ENCODE measurements around the gene PIK3IP1.
"Not testable (repeated sequence)": the region's sequence is repeated elsewhere in the genome, so short reads cannot be mapped to it uniquely, and the experiment has no call there.

PIK3IP1 gene, protein sequence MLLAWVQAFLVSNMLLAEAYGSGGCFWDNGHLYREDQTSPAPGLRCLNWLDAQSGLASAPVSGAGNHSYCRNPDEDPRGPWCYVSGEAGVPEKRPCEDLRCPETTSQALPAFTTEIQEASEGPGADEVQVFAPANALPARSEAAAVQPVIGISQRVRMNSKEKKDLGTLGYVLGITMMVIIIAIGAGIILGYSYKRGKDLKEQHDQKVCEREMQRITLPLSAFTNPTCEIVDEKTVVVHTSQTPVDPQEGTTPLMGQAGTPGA

DNA sequence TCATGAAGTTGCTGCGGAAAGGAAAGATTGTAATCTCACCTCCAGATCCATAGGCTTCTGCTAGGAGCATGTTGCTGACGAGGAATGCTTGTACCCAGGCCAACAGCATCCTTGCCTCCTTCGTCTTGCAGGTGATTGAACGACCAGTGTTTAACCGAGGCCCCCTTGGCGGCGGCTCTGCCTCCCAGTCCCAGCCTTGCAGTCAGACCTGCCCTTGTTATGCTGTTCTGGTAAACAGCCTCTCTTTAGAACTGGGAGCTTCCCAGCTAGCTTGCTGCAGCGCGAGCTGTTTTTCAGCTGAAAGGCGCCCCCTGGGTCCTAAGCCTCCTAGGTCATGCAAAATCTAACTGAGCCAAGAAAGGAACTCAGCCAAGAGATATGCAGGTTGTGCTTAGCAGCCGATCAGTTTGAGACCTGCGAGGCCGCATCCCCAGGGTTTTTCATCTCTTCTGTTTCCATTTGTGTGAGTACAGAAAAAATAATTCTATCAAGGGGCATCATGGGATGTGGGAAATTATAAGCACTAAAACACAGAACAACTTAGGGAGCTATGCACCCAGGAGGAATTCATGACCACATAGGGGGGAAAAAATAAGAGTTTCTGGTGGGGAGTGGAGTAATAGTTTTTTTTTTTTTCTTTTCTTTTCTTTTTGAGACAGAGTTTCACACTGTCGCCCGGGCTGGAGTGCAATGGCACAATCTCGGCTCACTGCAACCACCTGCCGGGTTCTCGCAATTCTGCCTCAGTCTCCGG lies at the start of gene PIK3IP1:
Gene PIK3IP1 (minus strand): TSS at position 253 of the 754 bp plus-strand sequence. CDS start 144 bp downstream, at position 109.
- peak; percentile 59 for DNase-seq

DNA sequence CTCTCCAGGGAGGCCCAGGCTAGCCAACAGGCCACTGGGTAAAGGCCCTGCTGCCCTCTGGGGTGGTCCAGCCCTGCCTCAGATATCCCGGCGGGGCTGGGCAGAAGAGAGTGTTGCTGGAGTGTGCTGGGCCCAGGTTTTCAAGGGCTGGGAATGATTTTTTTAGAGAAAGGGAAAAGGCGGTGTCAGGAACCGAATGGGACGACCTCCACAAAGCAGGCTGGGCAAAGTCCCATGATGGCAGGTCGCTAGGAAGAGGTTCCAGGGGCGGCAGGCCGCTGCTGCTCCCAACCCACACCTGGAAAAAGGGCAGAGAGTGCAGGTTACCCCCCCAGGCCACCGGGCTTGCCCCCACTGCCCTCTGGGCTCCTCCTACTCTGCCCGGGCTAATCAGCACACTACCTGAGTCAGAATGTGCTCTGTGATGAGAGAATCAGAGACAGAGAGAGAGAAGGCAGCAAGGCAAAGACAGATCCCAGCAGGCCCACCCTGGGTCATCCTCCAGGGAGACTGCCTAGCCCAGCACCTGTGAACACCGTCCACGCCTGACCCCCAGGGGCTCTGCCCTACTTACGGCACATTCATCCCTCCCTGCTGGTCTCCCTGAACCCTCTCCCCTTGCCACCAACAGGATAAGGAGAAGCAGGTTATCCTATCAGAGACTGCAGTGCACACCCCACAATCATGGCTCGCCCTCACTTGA lies 49.2 kb upstream of the PIK3IP1 start:
- DNase-seq = no peak

DNA sequence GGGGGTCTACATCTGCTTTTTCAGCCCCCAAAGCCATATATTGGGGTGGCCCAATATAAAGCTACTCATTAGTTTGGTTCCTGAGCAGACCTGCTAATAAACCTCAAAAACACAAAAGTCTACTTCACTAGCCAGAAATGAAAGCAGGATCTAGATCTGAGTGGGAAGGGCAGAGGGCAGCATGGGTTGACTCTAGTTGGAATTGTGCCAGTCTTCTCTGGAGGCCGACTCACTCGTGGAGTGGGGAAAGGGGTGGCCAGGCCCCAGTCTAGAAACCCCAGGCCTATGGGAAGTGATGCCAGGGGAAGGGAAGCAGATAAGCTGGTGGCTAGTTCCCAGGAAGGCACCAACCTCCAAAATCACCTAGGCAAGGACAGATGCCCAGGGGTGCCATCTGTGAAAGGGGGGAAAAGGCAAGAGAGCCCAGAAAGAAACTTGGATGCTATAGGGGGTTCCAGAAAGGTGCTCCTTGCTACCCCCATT lies 48.5 kb upstream of the PIK3IP1 start:
- DNase-seq = no peak

DNA sequence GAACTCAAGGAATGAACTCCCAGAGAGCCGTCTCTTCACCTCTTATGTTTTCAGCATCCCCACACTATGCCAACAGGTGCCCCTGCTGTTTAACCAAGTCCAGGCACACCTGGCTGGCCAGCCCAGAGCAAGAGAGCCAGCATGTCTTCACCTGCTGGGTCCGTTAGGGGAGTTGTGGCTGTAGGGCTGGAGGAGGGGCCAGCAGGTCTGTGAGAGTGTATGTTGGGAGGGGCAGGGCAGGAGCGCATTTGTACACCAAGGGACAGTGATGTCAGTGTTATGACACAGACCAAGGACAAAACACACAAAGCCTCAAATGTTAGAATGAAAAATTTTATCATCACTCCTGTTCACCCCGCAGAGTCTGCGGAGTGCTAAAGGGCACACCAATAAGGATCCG lies 48.1 kb upstream of the PIK3IP1 start:
- DNase-seq = no peak

DNA sequence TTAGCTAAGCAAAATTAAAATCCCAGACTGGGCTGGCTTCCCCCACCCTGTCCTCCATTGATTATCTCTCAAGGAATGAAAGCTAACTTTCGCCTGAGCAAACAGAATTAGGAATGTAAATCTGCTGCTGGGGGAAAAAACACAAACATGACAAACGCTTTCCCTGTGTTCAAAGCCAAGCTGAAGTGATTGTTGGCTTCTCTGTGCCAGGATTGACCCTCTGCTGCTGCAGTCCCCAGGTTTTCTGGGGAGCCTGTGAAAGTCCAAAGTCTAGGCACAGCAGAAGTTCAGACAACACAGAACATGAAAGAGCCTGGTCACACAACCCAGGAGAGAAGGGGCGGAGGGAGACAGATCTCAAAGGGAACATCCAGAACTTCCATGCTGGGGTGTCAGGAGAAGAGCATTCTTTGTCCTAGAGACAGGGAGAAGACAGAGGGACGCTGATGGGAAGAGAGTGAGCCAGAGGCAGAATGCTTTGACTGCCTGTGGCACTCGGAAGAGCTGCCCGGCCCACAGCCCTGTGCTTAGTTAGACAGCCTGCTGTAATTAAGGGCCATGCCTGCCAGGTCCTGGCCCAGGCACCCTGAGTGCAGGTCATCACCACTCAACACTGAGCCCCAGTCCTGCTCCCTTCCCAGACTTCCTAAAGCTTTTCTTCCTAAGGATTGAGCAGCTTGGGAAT lies 47.0 kb upstream of the PIK3IP1 start:
- DNase-seq = no peak

DNA sequence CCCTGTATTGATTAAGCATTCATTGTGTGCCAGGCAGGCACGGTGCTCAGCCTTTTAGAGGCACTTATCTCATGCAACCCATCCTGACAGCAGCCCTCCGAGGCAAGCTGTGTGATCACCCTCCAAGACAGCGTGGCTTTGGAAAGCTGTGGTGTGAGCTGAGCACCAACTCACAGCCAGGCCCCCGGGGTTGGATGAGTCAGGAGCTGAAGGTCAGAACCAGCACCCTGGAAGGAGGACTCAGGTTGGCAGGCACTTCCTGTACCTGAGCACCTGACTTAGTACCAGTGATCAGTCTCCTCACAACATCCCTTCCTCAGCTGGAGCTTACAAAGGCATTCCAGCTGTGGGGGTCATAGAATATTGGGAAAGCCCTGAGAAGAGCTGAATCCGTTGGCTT lies 44.9 kb upstream of the PIK3IP1 start:
- DNase-seq = no peak

DNA sequence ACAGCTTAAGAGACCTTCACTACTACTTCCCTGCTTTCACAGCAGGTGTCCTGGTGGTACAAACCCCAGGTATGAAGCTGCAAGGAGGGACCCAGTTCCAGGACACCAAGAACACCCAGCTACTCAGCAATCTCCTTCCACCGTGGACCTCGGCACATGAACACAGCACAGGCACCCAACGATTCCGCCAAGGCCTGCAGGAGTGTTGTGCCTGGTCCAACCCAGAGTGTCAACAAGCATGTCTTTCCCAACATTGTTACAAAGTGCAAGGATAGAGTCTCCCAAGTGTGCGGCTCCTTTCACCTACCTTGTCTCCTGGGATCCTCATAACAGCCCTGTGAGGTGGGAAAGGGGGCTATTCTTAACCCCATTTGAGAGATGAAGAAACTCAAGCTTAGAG lies 42.0 kb upstream of the PIK3IP1 start:
- no peak for DNase-seq

DNA sequence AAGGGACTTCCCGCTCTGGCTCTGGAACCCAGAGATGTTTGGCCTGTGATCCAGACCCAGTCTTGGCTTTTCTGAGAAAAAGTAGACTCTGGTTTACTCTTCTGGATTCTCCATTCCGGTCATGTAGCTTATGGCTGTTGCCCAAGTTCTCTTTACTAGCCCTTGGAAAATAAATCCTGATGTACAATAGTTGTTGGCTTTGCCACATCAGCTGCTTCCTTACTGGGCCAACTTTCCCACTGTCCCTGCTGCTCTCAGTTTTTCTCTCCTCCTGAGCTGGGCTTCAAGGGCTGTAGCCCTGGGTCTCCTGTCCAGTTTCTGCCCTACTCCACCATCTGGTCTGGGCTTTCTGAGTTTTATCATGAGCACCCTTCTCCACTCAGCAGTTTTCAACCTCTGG lies 41.4 kb upstream of the PIK3IP1 start:
- DNase-seq = no peak

DNA sequence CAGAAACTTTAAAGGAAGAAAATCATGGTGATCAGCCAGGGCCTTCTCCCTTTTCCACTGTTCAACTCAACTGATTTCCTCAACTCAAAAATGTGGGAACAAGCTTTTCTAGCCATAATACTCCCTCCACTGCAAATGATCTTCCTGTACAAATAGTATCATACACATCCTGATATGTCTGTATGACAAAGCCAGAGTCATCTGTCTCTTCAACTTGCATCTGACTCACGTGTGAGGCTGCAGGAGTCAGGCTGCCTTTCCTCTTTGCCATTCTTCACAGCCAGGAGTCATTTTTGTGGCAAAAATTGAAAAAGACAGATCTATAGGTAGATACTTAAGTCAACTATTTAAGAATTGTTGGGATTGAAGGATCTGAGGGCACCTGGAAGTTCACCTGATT lies 40.6 kb upstream of the PIK3IP1 start:
- DNase-seq = no peak

DNA sequence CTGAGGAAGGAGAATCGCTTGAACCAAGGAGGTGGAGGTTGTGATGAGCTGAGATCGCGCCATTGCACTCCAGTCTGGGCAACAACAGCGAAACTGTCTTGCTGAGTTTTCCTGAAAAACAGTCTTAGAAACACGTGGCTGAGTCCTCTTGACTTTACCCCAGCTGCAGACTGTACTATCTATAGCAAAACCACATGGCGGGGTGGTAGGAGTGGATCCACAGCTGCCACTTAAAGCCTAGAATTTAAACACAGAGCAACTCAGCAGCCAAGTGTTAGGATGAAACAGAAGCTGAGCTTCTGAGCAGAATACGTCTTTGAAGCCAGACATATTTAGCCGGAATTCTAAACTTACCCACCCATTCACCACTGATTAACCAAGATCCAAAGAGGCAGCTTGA lies 39.7 kb upstream of the PIK3IP1 start:
- no peak for DNase-seq

DNA sequence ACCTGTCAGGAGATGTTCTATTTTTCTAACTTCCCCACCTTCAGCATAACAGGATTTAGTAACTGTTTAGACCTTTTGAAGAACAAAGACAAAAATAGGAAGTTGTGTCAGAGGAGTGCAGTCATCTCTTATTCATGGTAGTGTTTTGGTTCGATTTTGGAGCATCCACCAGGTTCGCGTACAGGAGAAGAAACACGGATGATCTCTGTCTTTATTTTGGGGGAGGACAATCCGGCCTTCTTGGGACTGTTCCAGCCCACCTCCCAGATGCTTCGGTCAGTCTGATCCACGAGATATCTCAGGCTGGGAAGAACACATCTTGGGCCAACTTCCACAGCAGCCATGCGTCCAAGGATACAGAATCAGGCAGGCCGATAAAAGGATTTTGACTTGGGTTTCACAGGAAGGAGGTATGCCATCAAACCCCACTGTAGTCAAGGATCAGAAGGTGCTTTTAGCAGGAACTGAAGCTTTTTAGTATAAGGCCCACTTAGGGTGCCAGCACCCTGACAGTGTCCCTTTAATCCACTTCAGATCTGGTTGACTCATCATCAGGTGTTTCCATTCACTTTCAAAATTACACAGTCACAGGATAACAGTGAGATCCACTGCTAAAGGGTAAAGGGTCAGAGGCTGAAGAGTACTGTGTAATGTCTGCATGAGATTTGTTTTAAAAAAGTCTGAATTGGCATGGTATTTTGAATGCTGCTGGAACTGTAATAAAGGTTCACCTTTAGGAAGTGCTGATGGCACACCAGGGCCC lies 37.3 kb upstream of the PIK3IP1 start:
- DNase-seq = no peak

DNA sequence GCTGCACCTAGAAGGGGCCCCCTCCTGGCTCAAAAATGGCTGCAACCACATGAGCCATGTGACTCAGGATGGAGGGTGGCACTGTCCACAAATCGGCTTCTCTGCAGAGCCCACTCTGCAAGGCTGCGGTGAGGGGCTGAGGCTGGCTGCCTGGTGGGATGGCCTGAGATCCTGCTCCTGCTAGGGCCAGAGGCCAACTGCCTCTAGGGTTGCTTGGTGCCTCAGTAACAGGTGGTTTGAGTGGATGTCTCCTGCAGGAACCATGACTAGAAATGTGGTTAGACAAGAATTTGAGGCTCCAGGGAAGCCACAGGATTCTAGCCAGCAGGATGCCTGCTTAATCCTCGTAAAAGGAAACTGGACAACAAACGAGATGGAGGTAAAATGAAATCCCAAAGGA lies 36.7 kb upstream of the PIK3IP1 start:
- no peak for DNase-seq

DNA sequence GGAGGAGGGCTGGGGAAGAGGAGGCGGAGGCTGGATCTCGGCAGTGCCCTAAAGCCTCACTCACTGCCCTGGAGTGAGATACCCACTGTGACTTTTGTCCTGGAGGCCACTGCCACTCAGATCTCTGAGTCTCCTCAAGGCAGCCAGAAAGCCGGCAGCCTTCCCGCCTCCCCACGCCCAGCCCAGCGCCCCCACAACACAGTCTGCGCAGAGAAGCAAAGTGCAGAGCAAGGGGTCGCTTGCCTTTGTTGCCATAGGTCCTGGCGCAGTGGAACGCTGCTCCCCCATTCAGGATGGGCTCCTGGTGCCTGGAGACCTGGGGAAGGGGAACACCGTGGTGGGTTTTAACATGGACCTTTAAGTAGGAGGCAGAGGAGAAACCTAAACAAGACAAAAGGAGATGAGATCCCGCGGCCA lies 36.3 kb upstream of the PIK3IP1 start:
- no peak for DNase-seq

DNA sequence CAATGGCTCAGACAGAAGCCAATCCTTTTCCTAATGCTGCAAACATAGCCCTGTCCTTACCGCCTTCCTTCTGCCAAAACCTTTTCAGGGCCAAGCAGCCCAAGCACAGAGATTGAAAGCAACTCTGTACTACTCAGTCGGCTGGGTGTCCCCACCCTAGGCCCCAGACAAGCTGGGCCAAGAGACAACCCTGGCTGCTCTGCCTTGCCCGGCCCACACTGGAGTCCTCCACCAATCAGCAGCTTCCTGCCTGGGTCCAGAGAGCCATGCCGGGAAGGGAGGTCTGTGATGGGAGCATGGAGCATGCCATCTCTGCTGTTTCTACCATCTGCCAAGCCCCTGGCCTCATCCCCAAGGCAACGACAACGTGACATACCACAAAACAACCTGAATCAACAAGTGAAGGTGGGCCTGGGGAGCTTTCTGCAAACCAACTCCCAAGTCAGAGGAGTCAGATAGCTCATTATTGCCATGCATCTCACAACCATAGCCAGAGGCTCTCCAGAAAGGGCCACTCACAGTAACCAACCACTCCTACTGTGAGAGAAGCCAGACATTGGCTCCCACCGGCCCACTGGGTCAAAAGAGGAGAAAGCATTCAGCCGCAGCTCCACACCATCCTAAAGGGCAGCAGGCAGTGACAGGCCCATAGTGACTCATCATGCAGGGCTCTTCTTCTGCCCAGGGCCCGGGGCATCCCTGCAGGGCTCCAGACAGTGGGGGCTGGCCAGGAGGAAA lies 35.7 kb upstream of the PIK3IP1 start:
- DNase-seq = no peak

DNA sequence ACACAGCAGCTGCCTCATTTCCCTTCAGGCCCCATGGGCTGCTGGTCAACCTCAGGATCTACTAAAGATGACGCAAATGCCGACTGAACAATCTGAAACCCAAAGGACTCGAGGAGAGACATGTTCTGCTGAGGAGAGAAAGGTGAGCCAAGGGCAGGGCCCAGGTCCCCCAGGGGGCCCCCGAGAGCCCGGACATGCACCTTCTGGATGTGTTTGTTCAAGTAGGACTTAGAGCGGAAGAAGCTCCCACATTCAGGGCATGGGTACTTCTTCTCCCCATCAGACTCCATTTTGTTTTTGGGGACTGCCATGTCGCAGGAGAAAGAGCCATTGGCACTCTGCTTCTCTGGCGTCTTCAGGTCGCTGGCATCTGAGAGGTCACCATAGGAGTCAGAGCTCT lies 34.6 kb upstream of the PIK3IP1 start:
- DNase-seq = no peak

DNA sequence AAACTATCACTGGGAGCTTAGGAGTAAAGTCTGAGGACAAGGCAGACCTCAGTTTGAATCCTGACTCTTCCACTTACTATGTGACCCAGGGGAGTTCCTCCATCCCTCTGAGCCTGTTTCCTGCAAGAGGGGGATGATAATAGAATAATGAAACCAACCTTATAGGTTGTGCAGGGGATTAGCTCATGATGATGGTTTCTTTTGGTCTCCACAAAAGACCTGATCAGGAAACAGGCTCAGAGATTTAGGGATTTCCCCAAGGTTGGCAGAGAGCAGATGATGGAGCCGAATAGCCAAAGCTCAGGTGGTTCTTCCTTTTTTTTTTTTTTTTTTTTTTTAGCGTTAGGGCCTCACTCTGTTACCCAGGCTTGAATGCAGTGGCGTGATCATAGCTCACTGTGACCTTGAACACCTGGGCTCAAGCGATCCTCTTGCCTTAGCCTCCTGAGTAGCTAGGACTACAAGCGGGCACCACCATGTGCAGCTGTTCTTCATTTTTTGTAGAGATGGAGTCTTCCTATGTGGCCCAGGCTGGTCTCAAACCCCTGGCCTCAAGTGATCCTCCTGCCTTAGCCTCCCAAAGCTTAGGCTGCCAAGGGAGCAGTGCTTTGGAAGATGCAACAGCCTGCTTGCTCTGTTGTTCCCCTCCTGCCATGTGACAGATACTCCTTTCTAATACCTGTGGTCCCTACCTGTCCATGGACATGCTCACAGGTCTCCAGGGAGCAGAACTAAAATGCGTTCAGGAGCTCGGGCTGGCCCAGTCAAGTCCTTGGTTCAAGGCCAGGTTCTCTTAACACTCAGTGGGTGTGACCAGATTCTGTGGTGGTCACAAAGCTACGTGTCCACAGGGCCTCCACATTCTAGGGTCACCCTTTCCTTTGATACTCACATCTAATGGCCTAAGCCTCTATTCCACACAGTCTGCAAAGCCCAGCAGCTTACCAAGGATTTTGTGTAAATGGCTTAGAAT lies 31.6 kb upstream of the PIK3IP1 start:
- DNase-seq = no peak

DNA sequence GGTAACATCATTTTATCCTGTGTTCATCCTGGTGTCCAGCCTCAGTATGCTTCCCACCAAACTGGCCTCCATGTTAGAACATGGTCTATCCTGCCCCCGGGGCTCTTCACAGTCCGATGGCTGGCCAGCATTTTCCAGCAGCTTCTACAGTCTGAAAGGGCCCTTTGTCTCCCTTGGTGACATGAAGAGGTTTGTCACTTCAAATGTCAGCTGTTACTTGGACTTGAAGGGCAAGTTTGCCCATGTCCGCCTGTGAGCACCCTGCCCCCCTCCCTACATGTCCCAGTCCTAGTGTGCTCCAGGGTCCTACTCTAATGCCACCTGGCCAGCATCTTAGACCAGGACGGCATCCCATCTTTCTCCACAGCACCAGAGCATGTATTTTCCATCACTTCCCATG lies 29.1 kb upstream of the PIK3IP1 start:
- DNase-seq = no peak

DNA sequence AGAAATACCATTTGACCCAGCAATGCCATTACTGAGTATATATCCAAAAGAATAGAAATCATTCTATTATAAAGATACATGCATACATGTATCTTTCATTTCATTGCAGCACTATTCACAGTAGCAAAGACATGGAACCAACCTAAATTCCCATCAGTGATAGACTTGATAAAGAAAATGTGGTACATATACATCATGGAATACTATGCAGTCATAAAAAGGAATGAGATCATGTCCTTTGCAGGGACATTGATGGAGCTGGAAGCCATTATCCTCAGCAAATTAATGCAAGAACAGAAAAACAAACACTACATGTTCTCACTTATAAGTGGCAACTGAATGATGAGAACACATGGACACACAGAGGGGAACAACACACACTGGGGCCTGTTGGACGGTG lies 21.9 kb upstream of the PIK3IP1 start:
- DNase-seq = not testable (repeated sequence)

DNA sequence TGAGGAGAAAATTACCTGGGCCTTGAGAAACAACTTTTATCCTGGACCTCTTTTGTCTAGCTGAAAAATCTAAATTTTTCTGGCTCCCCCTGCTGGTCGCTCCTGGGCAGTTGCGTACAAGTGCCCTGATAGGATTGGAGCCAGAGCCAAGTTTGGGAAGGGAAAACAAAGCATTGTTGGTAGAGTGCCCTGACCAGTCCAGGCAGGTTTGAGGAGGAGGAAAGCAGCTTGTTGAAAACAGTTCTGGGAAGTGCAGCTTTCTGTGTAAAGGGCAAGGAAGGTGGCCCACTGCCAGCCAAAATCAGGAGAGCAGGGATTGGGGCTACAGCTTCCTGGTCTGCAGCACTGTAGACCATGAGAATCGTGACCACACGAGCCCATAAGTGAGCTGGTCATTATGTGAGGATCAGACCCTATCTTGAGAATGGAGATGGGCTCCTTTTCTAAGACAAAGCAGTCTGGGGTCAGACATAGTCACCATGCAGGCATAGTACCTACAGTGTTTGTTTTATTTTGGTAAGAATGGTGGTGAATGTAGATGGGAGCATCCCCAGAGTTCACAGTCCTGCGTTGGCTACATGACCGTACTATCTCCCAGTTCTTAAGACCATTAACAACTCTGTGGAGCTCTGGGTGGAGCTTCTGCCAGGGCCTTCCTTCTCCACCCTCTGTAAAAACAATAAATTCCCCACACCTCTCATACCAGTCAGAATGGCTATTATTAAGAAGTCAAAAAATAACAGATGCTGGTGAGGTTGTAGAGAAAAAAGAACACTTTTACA lies 21.3 kb upstream of the PIK3IP1 start:
- no peak for DNase-seq

DNA sequence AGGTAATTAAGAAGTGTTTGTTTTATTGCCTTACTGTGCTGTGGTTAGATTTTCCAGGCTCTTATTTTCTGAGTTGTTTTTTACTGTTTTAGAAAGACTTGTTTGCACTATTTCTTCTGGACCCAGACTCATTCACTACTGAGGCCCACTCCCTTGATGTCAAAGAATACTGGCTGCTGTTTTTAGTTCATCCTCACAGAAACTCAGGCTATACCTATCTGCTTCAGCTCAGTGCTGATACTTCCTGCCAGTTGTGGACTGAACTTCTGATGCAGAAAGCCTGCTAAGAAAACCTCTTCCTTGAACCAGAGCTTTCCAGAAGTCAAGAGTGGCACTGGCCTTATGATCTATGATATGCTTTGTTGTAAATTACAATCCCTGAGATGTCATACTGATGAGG lies 15.9 kb upstream of the PIK3IP1 start:
- no peak for DNase-seq
